SH-SY5Y (cell line): Measurements from ENCODE around the gene DENND2A.

Experiments
- GATA2 ChIP-seq: IDR thresholded peaks from 2 replicates; pipeline ENCODE4 v1.6.1; 2011; ENCODE audit warnings: mild to moderate bottlenecking, low read depth, low read length
- GATA3 ChIP-seq: IDR thresholded peaks from 2 replicates; pipeline ENCODE4 v1.6.1; 2011; ENCODE audit warnings: low read depth, mild to moderate bottlenecking, low read length, moderate library complexity

- TF ChIP-seq GATA2 (no peak), GATA3 (no peak)
These were observed 105.9 kb downstream of the DENND2A start for GRCh38 chr7:140534743-140535142.
